HEK293 (cell line): ENCODE results near the gene SNRNP70.

Experiments used
- YY1 ChIP-seq: fragments of 450-650 bp; formaldehyde crosslinking; IDR thresholded peaks from 2 replicates; pipeline ENCODE4 v1.5.1; 2018; ENCODE audit warnings: missing biosample characterization, missing genetic modification characterization
- TF ChIP-seq, protein P1 (sequence below): fragments of 450-650 bp; formaldehyde crosslinking; IDR thresholded peaks from 2 replicates; pipeline ENCODE4 v1.5.1; 2016; ENCODE audit warnings: missing biosample characterization, missing genetic modification characterization

- TF ChIP-seq YY1 (tag by site-specific recombination) = no peak
- TF ChIP-seq, protein P1, sequence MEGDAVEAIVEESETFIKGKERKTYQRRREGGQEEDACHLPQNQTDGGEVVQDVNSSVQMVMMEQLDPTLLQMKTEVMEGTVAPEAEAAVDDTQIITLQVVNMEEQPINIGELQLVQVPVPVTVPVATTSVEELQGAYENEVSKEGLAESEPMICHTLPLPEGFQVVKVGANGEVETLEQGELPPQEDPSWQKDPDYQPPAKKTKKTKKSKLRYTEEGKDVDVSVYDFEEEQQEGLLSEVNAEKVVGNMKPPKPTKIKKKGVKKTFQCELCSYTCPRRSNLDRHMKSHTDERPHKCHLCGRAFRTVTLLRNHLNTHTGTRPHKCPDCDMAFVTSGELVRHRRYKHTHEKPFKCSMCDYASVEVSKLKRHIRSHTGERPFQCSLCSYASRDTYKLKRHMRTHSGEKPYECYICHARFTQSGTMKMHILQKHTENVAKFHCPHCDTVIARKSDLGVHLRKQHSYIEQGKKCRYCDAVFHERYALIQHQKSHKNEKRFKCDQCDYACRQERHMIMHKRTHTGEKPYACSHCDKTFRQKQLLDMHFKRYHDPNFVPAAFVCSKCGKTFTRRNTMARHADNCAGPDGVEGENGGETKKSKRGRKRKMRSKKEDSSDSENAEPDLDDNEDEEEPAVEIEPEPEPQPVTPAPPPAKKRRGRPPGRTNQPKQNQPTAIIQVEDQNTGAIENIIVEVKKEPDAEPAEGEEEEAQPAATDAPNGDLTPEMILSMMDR (tag by site-specific recombination) = no peak
These were observed 51.5 kb downstream of the SNRNP70 start for GRCh38 chr19:49136771-49137171.
